ENCODE results near the gene CLTCL1.

GRCh38 chr22:19238900-19239299 lies 52.6 kb downstream of the CLTCL1 start:
- TF ChIP-seq MAX (CRISPR knock-in tag; IDR thresholded peaks at IDR 0.05) (no peak), TEAD4 (IDR thresholded peaks at IDR 0.05; ENCODE audit: low read length) (no peak), TEAD4 (CRISPR knock-in tag; IDR thresholded peaks at IDR 0.05; ENCODE audit: borderline replicate concordance) (no peak), SIN3A (IDR thresholded peaks at IDR 0.05; ENCODE audit: borderline replicate concordance in 2 of 2, control insufficient read depth in 1 of 2, low read depth in 2 of 2, low read length in 2 of 2) (no peak; a peak in 1 of 4 replicates), MAFF (IDR thresholded peaks at IDR 0.05; ENCODE audit: low read length) (no peak), E2F1 (CRISPR knock-in tag; IDR thresholded peaks at IDR 0.05) (no peak)
